Measurements from ENCODE around the gene ZNF615. TPM values are rescaled to one million over a fixed set of nuclear protein-coding genes. Genes with fewer than 3 reads are reported as not detected.

The ZNF615 gene
- total and polyA plus RNA-seq, 2 experiments from 2014 or later, result 4.5 to 11.4 TPM

- peak within 1 kb of the TSS; percentile 95 for H3K4me3 Mint-ChIP-seq
- H3F3A ChIP-seq (replicated peaks; ENCODE audit: low read depth), result no peaks in the 10 kb centered on the region
- H3K36me3 Mint-ChIP-seq (ENCODE audit: low read depth), result peaks cover 56% of the 10 kb centered on the region
- H3K27ac ChIP-seq (ENCODE audit: low read depth), result peak within 1 kb of the TSS; percentile 72
- H3K27ac Mint-ChIP-seq, result peak within 1 kb of the TSS; percentile 85
- ATAC-seq (peak; percentile 99), DNase-seq (ENCODE audit: low spot score) (peak; percentile 96)
- peaks cover 6% of the 10 kb centered on the region for H3K27me3 Mint-ChIP-seq (ENCODE audit: insufficient read depth, low read depth, poor library complexity)
- H3K27me3 ChIP-seq (ENCODE audit: insufficient read depth), result no peaks in the 10 kb centered on the region
- peaks cover 48% of the 10 kb centered on the region for H3K79me2 ChIP-seq (replicated peaks; ENCODE audit: insufficient read depth)
- H3K9me3 Mint-ChIP-seq, result peaks cover 61% of the 10 kb centered on the region
- no peaks in the 10 kb centered on the region for H3K36me3 ChIP-seq (ENCODE audit: insufficient read depth)
- H2AFZ ChIP-seq, result peak within 1 kb of the TSS; percentile 52
- TF ChIP-seq CREB1 (CRISPR knock-in tag; IDR thresholded peaks at IDR 0.05; ENCODE audit: low read depth), result 0 out of 2 replicates have a peak, but pooled peaks have one; percentile 18
- peak; percentile 96 for TF ChIP-seq ETS1 (IDR thresholded peaks at IDR 0.05)
- TF ChIP-seq ZNF462 (CRISPR knock-in tag; IDR thresholded peaks at IDR 0.05), result no peak
- TF ChIP-seq POLR2AphosphoS5 (IDR thresholded peaks at IDR 0.05; ENCODE audit: low read depth), result peak; percentile 8; the same call in 1 of the 2 replicates
- H3K4me3 ChIP-seq, result peak within 1 kb of the TSS; percentile 62
- H4K20me1 ChIP-seq (replicated peaks; ENCODE audit: insufficient read depth), result no peaks in the 10 kb centered on the region
- H3K4me1 ChIP-seq (ENCODE audit: insufficient read depth), result peaks cover 8% of the 10 kb centered on the region; the same call in 1 of the 2 replicates
- H3K4me2 ChIP-seq, result peak within 1 kb of the TSS; percentile 96
- H3K9me2 ChIP-seq (ENCODE audit: insufficient read depth), result peaks cover 4% of the 10 kb centered on the region; the same call in 1 of the 2 replicates
- H3K4me1 Mint-ChIP-seq, result peaks cover 8% of the 10 kb centered on the region; the same call in 1 of the 3 replicates
Observed at GRCh38 chr19:51986309-51987291, 21.4 kb downstream of the ZNF615 start, which contains the start of gene ZNF350. Gene ZNF350 (minus strand): TSS chr19:51986840. CDS start chr19:51974360, 12,480 bp downstream.

All from GM23338 (cell line).